HG03064 (cell line): ENCODE results near the gene TMEM273.

ENCODE experiments used
- ATAC-seq: cut with Tn5 transposase; IDR thresholded peaks from one replicate; pipeline ENCODE4 v1.9.1; 2021; ENCODE audit warnings: low read depth; ENCODE audit not compliant: unreplicated experiment

TMEM273 gene

GRCh38 chr10:49187950-49188761 lies at the start of gene TMEM273:
Gene TMEM273, minus strand, starts transcription at chr10:49188391. Its CDS starts 55 bp downstream, at chr10:49188336.
- ATAC-seq, result peak; percentile 65

- no peak for ATAC-seq
Observed at GRCh38 chr10:49237985-49238384, 49.8 kb upstream of the TMEM273 start.

DNA sequence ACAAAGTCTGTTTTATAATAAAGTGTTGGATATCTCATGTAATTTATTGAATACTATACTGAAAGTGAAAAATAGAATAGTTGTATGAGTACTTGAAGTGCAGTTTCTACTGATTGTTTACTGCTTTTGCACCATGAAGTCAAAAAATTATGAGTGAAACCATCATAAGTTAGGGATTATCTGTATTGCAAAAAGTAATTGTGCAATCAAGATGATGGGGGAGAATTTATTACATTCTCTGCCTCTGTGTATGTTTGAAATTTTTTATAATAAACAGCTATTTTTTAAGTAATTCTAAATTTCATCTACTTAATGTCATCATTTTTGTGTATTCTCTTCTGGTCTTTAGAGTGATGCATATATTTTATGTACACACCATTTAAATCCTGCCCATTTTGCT lies 47.2 kb upstream of the TMEM273 start:
- ATAC-seq, result no peak

- no peak for ATAC-seq
Observed at GRCh38 chr10:49231086-49231820, 43.1 kb upstream of the TMEM273 start.

GRCh38 chr10:49230004-49230403 lies 41.8 kb upstream of the TMEM273 start:
- ATAC-seq, result no peak

DNA sequence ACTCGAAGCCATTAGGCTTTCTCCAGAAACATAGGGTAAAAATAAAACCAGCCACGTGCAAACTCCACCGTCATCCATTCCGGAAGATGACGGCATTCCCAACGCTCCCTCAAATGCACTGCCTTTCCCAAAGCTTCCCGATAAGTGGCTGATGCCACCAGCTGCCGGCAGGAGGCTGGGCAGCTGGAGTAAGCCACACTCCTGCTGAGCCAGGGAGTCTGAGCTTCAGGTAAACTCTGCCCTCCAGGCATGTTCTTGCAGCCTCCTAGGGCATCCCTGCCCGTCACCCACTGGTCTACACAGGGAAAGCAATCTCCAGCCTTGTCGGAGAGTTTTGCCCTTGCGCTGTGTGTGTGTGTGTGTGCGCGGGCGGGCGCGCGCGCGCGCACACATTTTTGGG lies 40.5 kb upstream of the TMEM273 start:
- ATAC-seq, result no peak

- no peak for ATAC-seq
Observed at GRCh38 chr10:49227406-49227805, 39.2 kb upstream of the TMEM273 start.

GRCh38 chr10:49226594-49226993 lies 38.4 kb upstream of the TMEM273 start:
- no peak for ATAC-seq

DNA sequence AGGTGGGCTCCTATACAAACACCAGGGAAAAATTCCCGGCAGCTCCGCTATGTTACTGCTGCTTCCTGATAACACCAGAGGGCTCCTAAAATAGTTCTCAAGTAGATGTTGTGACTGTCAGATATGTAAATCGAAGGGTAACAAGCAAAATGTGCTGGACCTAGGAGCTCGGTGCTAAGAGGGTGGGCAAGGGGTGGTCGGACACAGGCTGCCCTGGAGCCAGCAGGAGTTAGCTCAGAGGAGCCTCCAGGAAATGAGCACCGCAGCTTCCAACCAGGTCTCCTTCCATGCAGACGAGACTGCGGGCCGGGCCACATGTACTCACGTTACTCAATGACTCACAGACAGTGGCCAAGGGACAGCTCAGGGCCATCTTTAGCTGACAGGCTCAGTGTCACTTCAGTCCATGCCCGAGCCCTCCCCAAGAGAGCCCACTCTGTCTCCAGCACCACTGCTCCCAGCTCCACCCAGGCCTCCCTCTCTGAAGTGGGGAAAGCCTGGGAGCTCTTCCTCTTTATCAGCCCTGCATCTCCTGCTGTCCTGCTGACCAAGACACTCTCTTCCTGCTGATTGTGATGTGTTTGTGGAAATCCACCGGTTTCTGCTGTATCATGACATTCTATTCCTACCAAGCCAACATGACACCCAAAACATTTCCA lies 37.2 kb upstream of the TMEM273 start:
- no peak for ATAC-seq

GRCh38 chr10:49223205-49223604 lies 35.0 kb upstream of the TMEM273 start:
- no peak for ATAC-seq

- no peak for ATAC-seq
Observed at GRCh38 chr10:49222170-49222569, 34.0 kb upstream of the TMEM273 start.

GRCh38 chr10:49220679-49221078 lies 32.5 kb upstream of the TMEM273 start:
- no peak for ATAC-seq

- no peak for ATAC-seq
Observed at GRCh38 chr10:49220031-49220430, 31.8 kb upstream of the TMEM273 start.

GRCh38 chr10:49219248-49219647 lies 31.1 kb upstream of the TMEM273 start:
- no peak for ATAC-seq

DNA sequence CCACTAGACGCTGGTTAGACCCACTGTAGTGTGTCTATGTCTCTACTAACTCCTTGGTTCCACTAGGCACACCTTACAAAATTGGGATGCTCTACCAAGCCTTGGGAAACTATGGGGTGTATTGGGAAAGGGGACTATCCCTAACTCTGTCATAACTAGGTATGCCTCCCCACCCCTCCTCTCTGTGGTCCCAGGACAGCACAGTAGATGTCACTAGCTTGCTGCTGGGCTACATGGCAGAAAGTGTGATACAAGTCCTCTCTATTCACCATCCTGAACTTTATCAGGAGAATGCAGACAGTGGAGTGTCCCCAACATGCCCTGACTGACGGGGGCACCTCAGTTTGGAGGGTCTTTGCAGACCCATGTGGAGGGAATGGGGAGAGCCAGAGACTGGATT lies 30.3 kb upstream of the TMEM273 start:
- ATAC-seq, result no peak

GRCh38 chr10:49217645-49218044 lies 29.5 kb upstream of the TMEM273 start:
- no peak for ATAC-seq

DNA sequence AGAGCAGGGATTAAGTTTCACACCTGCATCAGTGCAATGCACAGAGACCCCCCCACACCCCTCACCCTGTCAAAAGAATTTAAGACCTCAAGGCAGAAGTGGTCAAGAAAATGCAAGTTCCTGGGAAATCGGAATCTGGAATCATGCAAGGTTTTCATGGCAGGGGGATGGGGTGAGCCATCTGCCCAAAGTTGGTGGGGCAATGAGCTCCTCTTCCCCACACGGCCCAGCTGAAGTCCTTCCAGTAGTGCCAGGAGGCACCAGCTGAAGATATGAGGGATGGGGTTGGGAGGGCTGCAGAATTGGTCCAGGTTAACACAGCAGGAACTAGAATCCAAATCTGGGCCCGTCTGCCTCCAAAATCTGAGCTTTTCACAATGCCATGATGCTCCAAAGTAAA lies 25.0 kb upstream of the TMEM273 start:
- no peak for ATAC-seq

GRCh38 chr10:49212783-49213182 lies 24.6 kb upstream of the TMEM273 start:
- ATAC-seq, result no peak

DNA sequence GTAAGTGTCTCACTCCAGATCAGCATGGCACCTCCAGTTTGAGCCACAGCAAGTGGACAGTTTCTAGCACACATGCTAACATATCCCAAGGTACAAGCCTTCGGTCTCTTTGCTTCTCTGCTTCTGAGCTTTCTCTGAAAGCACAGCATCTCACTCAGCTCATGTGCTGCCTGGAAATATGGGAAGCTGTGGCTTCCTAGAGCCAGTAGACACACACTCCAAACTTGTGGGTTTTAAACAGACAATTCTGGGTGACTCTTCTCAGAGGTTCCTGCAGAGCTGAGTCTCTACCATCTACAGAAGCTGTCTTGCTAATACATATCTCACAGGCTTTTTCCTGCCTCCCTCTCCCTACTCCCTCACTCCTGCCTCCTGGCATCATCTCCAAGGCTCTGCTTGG lies 23.9 kb upstream of the TMEM273 start:
- no peak for ATAC-seq

GRCh38 chr10:49208996-49209395 lies 20.8 kb upstream of the TMEM273 start:
- no peak for ATAC-seq

- ATAC-seq, result no peak
Observed at GRCh38 chr10:49207936-49208487, 19.8 kb upstream of the TMEM273 start.
